Stimulated activated CD4-positive, alpha-beta T cell treated with anti-CD3 and anti-CD28 coated beads, Interleukin-4, amount 100 ng/mL, for 48 hours (primary cell): ENCODE measurements around the gene KCNMA1.
"Not testable (repeated sequence)": the region's sequence is repeated elsewhere in the genome, so short reads cannot be mapped to it uniquely, and the experiment has no call there.

Source experiments
- DNase-seq, 2 donors: peaks; one replicate each; pipeline ENCODE4 v3.0.0-alpha.2; 2020; ENCODE audit warnings: low read depth in 2 of 2

KCNMA1 gene

DNA sequence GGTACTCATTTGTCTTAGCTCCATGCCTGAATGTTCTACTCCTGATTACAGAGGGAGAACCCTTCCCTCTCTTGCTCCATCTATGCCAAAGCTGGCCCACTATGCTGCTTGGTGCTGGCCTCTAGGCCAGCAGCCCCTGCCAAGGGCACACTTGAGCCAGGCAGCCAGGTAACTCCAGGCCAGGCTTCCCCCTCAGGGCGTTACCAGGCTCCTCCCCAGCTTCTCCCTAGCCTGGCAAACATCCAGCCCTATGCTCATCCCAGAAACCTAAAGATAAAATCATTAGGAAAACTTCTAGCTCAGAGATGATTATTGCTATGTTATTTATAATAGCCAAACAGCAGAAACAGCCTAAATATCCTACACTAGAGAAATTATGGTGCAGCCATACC lies 103.7 kb downstream of the KCNMA1 start:
- no peak for DNase-seq

DNA sequence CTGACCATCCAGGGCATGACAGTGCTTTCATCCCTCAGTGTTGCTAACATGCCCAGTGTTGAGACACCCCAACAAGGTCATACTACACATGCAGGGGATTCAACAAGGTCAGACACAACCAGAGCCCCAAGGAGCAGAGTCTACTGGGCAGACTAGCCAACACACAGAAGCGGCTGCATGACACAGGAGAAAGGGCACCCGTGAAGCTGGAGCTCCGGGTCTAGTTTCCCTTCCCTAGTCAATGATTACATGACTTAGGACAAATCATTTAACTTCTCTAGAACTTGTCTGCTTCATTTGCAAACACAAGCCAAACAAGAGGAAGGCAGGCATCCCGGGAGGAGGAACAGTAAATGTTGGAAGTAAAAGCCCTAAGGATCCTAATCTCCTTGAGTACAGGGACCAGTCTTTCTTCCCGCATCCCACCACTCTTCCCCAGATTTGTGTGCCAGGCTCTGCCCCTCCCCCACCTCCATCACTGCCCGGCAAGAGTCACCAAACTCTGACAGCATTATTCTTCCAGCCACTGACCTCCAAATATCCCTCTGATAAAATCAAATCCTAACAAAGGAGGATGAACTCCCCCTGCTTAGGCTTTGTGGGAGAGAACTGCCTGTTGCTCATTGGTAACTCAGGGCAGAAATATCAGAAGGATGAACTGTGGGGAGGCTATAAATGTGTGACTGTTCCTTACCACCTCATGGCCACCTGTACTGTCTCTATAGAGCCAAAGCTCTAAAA lies 104.3 kb downstream of the KCNMA1 start:
- no peak for DNase-seq

DNA sequence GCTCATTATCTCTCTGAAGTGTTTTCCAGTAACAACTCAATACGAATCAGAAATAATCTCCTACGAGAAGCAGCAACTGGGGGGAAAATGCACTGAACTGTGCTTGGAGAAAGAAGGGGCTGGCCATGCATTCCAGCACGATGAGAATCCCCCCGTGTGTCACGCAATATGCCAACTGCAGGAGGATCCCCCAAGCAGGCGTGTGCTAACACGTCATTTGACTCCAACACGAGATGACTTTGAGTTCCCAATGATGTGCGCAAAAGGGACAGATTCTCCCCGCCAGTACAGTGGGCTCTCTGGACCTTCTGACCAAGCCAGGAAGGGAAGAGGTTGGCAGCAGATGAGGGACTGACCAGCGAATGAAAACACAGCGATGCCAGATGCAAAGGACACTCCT lies 105.5 kb downstream of the KCNMA1 start:
- DNase-seq = no peak

DNA sequence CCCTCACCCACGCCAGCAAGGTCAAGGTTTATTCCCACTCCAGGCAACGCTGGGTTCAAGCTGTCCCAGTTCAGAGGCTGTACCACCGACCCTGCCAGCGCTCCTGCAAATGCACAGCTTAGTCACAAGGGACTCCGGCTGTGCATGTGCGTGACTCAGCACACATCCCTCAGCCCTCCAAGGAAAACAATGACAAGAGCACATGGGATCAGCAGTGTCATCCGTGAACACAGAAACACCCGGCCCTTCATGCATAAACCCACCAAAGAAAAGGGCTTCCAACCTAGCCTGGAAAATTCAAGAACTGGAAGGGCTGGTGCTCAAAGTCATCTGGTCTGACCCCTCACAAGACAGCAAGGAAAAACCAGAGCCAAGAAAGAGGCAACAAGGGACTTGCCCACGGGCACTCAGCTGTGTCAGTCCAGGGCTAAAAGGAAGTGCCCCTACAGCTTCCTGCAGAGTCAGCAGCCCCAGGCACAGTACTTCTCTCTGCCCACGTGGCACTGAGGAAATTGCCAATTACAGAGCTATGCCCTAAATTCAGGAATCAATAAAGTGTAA lies 106.1 kb downstream of the KCNMA1 start:
- no peak for DNase-seq

DNA sequence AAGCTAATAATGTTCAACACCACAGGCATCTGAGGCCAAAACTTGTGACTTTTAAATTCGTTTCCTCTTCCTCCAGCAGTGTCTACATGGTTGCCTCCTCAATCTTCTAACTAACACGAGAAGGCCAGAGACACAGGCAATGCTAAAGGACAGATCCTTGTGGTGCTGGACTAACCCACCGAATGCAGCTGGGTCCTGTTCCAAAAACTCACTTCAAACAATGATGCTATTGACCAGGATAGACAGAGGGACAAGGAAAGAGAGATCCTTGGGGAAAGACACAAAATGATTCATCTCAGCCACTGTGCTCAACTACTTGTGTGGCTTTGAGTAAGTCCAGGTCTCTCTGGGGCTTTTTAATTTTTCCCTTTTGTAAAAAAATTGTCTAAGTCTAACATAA lies 107.6 kb downstream of the KCNMA1 start:
- no peak for DNase-seq

DNA sequence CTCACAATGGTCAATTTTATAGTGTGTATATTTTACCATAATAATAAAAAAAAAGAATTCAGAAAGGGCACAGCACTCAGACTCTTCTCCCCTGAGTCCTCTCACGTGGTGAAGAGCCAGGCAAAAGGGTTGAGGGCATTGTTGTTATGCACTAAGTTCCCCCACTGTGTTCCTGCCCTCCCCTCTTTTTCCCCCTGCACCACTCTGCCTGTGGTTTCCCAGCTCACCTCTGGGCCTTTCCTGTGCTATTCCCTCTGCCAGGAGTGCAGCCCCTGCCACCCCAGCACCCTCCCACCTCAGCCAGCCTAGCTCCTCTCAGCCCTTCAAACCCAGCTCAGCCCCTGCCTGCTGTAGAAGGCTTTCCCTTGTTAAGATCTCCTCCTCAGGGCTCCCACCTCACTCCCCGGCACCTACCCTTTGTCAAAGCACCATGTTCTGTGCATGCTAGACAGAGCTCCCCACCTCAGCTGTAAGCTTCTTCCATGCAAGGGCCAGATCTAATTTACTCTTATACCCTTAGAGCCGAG lies 108.5 kb downstream of the KCNMA1 start:
- no peak for DNase-seq

DNA sequence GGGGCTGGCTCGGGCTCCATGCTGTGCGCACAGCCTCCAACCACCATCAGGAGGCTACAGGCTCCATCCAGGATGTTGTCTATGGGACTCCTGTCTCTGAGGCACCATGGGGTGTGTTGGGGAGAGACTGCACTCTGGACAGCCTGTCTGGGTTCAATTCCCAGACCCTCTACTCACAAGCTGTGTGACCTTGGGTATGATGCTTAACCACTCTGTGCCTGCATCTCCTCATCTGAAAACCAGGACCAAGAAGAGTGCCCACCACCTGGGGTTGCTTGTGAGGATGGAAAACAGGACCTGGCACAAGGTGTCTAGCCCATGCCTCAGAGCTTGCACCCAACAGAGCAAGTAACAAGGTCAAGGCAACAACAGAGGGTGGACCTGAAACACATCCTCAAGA lies 109.8 kb downstream of the KCNMA1 start:
- no peak for DNase-seq

DNA sequence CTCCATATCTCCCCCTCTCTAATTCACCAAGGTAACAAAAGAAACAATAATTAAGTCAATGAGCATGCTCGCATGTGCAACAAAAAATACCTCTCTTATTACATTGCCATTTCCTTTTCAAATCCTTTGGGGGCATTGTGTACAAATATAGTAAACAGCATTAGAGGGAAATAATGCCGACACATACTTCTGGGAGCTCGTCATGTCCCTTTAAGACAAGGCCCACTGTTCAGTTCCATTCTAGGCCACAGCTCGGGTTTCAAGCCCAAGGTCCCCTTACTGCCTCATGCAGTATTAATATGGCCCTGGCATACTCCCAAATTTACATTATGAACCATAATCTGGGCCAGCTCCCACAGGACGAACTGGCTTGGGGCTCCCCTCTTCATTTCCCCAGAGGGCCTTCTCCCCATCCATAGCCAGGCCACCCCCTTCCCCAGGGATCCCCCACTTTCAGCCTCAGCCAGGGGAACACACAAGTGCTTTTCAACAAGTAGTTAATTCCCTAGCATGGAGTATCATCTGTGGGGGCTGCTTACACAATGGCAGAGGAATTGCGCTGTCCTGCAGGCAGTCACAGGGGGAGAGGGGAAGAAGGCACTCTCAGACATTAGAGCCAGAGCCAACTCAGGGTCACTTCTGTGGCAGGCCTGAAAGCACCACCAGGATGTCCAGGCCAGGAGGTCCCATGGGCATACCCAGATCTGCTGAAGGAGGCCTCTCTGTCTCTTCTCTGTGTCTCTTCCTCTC lies 110.6 kb downstream of the KCNMA1 start:
- DNase-seq = no peak

DNA sequence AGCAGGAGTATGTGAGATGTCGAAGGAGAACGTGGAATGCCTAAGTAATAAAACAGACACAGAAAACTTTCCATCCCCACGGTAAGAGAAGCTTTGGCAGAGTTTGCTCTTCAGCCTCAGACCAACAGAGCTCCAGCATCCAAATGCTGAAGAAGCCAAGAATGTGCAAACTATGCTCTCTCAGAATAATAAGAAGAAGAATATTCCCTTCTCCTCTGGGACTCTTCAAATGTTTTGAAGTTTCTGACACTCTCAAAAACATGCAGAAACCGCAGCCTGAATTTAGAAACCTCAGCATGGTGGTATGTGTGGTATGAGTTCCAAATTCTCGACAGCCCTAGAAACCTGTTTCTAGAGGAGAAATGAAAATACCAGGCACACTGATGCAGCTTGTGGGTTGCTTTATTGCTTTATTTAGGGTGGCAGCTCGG lies 113.3 kb downstream of the KCNMA1 start:
- DNase-seq = no peak

DNA sequence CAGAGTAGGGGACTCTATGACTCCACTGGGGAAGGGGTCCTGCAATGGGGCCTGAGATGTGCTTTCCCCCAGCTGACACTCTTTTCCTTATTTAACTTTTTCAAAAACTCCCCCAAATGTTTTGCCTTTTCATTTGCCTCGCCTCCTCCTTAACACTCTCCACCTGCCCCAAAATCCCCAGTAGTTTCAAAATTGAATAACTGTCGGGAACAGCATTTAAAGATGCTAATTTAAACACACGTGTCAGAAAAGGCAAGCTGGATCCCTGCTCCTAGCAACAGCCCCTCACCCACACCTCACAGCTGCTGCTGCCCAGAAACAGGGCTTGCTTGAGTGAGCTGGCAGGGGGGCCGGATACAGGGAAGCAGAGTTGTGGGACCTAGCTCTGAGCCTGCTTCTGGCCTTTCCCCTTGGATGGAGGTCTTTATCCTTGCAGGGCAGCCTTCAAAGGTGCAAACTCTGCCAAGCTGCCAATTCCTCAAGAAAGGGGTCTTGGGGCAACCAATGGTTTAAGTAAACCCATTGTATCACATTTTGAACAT lies 115.3 kb downstream of the KCNMA1 start:
- no peak for DNase-seq

DNA sequence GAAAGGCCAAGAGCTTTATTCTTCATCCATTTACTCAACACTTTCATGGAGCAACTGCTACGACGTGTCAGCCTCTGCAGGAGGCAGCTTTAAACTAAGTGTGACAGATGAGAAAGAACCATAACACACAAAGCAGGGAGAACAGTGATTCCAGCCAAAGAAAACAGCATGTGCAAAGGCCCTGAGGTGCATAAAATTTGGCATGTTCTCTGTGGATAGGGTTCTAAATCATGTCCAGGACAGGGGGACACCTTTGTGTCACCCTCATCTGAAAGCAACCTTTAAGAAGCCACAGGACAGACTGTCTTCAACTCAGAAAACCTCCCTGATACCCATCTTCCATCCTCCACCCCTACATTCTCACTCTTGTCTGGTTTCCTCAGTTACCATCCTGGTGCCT lies 116.6 kb downstream of the KCNMA1 start:
- no peak for DNase-seq

DNA sequence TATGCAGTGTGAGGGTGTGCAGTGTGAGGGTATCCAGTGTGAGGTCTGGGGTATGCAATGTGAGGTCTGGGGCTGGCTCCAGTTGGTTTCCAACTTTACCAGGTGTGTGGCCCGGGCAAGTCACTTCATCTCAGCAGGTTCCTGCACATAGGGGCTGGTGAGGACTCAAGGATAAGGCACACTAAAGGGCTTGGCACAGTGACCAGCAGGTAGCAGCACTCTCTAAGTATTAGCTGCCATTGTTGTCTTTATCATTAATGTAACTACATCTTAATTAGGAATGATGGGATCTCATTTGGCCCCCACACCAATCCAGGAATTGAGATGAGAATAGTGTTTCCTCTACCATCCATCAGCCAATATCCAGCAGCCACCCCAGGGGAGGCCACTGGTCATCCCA lies 117.3 kb downstream of the KCNMA1 start:
- DNase-seq = no peak

DNA sequence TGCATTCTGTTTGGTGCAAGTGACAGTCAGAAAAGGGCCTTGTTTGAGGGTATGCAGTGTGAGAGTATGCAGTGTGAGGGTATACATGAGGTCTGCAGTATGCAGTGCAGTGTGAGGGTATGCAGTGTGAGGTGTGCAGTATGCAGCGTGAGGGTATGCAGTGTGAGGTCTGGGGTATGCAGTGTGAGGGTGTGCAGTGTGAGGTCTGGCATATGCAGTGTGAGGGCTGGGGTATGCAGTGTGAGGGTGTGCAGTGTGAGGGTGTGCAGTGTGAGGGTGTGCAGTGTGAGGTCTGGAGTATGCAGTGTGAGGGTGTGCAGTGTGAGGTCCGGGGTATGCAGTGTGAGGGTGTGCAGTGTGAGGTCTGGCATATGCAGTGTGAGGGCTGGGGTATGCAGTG lies 117.8 kb downstream of the KCNMA1 start:
- not testable (repeated sequence) for DNase-seq

DNA sequence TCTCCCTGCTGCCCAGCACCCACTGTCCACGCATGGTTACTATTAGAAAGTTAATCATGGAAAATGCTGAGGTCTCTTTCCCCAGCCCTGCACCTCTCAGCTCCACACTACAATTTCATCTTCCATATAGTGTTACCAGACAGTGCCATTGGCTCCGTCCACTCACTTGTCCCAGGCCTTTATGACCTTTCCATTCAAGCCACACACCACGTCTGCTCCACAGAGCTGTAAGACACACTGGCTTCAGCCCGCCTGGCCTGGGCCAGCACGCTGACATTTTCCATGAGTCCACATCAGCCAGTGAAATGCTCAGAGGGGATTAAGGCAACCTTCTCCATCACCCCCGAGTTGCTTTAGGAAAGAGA lies 118.7 kb downstream of the KCNMA1 start:
- no peak for DNase-seq

DNA sequence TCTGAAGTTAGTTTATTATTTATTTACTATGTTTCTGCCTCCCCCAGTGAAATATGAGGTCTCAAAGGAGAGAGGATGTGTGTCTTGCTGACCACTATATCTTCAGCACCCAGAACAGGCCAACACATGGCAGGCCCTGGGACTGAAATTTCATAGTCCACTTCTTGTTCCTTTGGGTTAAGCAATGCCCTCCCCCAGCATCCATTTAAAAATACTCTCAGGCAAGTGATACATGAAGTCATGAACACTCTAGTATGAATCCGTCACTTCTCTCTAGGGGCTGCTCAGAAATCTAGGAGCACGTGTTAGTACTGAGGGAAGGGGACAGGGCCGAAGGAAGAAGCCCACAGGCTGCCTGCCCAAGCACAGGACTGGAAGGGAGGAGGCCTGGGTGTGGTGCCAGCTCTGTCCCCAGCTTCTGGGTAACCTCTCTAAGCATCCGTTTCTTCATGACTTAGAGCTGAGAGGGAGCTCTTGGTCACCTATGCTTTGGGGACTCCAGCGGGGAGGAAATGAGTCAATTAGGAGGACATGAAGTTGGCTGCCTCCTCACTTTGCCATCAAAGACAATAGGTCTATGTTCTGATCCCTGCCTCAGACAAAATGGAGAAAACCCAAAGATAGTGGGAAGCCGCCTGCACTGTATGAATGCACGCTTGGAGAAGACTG lies 119.2 kb downstream of the KCNMA1 start:
- DNase-seq = no peak

DNA sequence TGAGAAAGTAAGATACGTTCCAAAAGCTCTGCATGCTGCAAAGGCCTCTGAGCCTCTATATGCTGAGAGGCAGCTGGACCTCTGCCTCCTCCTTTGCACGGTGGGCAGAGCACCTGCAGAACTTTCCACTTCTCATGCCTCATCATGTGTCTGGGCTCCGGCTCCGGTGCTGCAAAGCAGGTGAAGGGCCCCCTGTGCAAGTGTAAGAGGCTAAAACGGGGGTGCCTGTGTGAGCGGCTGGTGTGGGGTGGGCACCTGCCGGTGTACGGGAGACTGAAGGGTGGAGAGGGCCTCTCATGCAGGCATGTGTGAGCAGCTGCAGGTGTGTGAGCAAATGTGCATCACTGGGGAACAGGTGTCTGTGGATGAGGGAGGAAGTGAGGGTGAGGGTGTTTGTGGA lies 121.0 kb downstream of the KCNMA1 start:
- no peak for DNase-seq

DNA sequence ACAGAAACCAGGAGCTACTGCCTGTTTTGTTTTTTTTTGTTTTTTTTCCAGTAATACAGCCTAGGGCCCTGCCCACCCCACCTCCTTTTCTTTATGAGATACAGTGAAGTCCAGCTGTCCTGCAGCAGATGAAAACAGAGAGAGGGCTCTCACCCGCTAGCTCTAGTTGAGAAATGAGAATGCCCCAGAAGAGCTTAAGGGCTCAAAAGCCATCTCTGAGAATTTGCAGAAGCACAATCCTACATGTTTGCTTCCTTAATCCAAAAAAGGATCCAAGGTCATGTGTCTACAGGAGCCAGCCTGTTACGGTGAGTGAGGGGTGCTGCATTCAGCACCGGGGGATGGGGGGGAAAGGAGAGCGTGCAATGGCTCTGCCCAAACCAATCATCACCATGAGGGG lies 122.7 kb downstream of the KCNMA1 start:
- no peak for DNase-seq

DNA sequence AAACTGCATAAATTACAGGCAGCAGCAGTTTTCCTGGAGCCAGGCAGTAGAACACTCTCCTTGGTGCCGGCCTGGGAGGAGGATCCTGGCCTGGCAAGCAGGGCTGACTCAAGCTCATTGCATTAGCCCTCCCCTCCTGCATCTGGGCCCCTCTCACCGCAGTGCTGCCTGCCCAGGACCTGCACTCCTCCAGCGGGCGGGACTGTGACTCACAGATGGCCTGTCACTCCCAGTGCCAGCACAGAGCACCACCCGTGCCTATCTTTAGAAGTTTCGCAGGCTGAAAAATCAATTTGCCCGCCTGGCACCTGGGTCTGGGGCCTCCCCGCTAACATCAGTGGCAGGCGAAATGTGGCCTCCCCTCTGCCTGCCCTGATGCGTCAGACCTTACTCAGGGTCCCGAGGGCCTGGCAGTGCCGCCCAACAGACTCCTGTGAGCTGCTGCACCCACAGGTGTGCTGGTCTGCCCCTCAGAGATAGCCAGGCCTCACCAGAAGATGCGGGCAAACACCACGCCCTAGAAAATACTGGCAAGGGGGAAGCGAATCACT lies 123.8 kb downstream of the KCNMA1 start:
- DNase-seq = no peak

DNA sequence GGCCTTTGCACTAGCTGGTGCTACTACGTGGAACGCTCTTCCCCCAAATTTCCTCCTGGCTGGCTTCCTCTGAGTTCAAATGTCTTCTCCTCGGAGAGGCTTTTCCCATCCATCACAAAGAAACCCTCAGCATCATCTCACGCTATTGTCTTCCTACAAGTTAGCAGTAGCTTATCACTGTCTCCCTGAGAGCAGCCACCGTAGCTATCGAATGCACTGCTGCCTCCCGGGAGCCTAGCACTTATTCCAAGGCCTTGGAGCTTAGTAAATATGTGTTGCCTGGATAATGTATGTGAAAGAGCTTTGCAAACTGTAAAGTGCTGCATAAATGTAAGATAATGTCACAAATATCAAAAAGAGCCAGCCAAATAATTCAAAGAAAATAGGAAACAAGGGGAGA lies 124.4 kb downstream of the KCNMA1 start:
- DNase-seq = no peak

DNA sequence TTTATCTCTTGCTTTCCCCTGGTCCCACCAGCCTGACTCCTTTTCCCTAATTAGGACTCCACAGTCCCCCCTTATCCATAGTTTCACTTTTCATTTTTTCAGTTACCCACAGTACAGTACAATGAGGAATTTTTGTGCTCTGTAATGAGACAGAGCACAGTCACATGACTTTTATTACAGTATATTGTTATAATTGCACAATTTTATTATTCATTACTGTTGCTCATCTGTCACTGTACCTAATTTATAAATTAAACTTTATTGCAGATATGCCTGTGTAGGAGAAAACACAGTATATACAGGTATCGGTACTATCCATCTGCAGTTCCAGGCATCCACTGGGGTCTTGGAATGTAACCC lies 125.4 kb downstream of the KCNMA1 start:
- DNase-seq = no peak

DNA sequence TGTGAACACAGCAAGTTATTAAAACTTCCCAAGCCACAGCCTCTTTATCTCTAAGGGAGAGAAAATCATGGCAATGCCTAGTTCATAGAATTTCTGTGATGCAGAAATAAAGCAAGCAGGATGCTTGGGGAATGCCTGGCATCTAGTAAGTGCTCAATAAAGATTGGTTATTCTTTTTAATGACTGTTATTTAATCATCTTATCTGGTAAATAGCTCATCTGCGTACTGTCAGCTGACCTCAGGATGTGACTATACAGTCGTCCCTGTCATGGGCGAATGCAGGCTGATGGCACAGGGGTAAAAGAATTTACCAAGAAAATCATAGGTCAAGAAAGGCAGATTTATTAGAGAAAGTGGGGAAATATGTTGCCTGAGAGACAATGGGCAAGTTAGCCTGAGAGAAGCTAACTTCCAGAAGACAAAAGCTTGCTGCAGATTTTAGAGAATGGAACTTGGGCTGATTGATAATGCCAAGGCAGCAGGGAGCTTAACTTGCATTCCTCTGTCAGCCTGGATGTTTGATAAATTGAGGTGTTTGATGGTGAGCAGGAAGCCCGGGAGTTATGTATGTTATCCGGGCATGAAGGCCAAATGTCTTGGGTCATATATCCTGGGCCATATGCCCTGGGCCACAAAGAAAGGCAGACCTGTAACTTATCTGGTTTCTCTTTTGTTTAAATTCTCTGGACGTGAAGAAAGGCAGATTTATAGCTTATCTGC lies 126.0 kb downstream of the KCNMA1 start:
- DNase-seq = no peak
